Measurements from ENCODE around the gene SLC1A2. TPM values are rescaled to one million over a fixed set of nuclear protein-coding genes. Genes with fewer than 3 reads are reported as not detected.
A peak's percentile ranks its signal among the peaks of the same experiment; 100 is the strongest.

The SLC1A2 gene
- total RNA-seq, 1 experiment from 2014 or later: 0.41 TPM

DNA sequence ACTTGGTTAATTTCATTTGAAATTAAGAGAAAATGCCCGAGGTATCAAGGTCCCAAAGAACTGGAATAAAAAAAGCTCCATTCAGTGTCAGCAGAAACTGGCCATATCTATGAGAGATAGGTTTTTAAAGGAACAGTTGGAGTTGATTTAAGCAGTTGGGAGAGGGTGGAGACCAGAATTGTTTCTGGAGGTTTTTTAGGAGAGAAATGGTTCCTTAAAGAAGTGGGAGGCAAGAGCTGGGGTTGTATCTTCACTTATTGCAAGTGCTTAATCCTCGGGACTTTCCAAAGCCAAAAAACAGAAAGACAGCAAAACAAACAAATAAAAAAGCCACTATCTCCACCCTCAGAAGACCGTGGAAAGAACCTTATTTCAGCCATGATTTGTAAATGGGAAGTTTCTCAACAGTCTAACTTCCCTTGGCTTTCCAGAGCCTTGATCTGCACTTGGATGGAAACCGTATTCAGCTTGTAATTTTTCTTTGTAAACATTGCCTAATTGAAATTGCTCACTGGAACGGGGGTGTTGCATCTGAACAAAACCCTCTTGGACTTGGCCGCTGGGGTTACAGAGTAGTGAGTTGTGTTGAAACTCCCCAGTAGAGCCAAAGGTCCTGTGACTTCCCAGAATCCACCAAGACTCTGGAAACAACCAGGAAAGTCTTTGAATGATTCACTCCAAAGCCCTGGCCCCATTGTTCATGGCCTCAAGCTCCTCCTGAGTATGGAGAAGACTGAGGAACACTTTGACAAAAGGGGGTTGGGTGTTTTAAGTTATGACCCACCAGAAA lies 115.6 kb downstream of the SLC1A2 start:
- DNase-seq (ENCODE audit: low spot score): no peak

DNA sequence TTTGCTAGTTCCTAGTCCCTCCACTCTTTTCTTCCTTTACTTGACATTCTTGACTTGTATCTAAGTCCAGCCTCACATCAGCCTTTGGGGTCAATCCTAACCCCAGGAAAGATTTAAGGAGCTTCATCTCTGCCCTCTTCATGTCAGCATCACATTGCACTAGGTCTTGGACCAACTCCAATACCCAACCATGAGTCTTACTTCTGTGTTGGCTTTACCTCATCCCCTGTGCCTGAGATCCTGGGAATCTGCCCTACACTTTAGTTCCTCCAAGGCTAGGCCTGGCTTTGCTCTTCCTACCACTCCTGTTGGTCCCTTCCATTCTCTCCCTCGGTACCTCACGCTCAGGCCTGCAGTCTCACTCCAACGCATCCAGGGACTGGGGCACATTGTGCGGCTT lies 117.0 kb downstream of the SLC1A2 start:
- no peak for DNase-seq (ENCODE audit: low spot score)

- DNase-seq (ENCODE audit: low spot score): no peak
These were observed 121.0 kb downstream of the SLC1A2 start for GRCh38 chr11:35298369-35298768.

DNA sequence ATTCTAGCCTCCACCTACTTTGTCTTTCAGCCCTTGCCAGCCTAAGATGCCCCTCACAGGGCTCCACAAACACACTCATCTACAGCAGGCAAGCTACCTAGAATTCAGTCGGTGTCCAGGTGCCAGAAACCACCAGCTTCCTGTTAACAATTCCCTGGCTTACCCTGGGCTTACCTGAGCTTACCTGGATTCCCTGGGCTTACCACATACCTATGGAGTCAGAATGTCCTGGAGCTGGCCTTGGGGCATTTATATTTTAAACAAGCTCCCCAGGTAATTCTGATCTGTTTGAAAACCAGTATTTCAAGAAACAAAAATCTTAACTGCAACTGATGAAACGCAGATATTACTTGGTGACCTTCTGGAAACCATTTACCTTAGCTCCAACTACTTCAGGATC lies 123.6 kb downstream of the SLC1A2 start:
- no peak for DNase-seq (ENCODE audit: low spot score)

DNA sequence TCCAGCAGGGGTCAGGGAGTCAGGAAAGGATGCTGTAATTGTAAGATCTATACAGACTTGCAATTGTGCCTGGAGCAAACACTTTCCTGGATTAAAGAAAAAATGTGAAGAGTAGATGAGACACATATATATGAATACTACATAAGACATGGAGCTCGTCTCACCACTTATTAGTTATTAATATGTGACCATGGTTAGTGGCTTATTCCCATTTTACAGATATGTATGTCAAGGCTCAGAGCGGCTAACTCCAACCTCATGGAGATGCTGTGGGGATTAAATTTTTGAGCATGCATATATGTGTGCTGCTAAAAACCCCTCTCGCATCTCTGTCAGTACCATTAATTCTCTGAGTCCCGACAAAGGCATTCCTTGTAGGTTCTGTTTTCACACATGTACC lies 125.7 kb downstream of the SLC1A2 start:
- no peak for DNase-seq (ENCODE audit: low spot score)

DNA sequence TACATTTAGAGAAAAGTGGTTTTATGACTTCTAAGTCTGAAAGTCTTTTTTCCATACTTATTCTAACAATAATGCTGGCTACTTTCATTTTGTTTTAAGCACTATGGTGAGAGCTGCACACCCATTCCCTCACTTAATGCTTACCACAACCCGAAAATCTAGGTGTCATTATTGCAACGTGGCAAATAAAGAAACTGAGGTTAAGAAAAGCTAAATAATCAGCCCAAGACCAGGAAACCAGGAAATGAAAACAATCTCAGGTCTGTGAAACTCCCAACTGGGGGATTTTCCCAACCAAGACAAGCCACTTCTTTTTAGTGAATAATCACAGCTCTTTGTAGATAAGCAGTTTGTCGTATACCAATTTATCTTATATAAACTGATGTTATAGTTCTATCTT lies 126.3 kb downstream of the SLC1A2 start:
- no peak for DNase-seq (ENCODE audit: low spot score)

DNA sequence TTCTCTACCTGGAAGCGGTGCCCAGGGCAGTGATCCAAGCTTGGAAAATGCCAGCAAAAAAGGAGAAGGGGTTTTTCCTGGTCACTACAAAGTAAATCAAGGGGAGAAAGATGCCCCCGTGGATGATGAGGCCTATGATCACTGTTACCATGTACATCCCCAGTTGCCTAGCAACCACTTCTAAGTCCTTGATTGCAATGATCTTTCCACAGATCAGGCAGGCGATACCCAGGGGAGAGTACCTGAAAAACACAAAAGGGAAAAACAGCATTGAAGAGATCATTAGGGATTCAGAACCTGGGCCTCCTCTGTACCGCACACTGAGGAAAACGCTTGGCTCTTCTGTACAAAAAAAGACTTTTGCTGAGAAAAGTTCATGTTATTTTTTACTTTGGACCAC lies 127.1 kb downstream of the SLC1A2 start:
- no peak for DNase-seq (ENCODE audit: low spot score)

GRCh38 chr11:35290876-35291275 lies 128.5 kb downstream of the SLC1A2 start:
- DNase-seq (ENCODE audit: low spot score): no peak

DNA sequence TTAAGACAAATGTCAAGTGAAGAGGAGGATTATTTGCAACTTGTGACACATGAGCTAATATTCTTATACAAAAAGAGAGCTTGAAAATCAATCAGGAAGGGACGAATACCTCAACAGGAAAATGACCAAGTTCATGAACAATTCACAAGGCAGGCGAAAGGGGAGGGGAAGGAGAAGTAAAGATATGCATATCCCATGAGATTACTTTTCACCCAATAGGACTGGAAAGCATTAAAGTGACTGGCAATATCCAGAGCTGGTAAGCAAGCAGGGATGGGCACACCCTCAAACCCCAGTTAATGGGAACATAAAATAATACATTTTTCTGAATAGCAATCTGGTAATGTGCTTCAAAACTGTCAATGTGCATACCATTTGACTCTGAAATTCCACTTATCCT lies 129.5 kb downstream of the SLC1A2 start:
- peak; percentile 64 for DNase-seq (ENCODE audit: low spot score)

GRCh38 chr11:35288817-35289541 lies 130.4 kb downstream of the SLC1A2 start:
- peak; percentile 73 for DNase-seq (ENCODE audit: low spot score)

GRCh38 chr11:35288309-35288708 lies 131.0 kb downstream of the SLC1A2 start:
- DNase-seq (ENCODE audit: low spot score): no peak

DNA sequence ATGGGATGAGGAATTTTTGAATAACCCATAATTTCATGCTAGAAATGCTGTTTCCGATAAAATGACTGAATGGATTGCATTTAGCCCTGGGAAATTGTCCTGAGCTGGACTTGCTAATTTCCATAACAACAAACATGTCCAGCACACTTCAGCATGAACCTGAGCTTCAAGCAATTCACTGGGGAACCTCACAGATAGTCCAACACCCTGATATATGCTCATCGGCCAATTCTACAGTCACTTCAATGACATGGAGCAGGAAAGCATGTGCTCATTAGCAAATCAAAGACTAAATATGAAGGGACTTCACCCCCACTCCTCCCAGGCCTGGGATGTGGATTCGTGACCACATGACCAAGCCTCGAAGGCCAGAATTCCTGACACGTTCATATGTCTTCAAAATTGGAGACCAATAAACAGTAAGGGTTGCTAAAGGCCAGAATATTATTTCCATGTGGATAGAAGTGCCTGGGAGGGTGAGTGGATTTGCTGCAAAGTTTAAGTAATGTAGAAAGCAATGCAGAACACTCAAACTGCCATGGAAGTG lies 131.9 kb downstream of the SLC1A2 start:
- no peak for DNase-seq (ENCODE audit: low spot score)

- no peak for DNase-seq (ENCODE audit: low spot score)
These were observed 133.2 kb downstream of the SLC1A2 start for GRCh38 chr11:35286126-35286525.

- DNase-seq (ENCODE audit: low spot score): no peak
These were observed 133.9 kb downstream of the SLC1A2 start for GRCh38 chr11:35285471-35285870.

DNA sequence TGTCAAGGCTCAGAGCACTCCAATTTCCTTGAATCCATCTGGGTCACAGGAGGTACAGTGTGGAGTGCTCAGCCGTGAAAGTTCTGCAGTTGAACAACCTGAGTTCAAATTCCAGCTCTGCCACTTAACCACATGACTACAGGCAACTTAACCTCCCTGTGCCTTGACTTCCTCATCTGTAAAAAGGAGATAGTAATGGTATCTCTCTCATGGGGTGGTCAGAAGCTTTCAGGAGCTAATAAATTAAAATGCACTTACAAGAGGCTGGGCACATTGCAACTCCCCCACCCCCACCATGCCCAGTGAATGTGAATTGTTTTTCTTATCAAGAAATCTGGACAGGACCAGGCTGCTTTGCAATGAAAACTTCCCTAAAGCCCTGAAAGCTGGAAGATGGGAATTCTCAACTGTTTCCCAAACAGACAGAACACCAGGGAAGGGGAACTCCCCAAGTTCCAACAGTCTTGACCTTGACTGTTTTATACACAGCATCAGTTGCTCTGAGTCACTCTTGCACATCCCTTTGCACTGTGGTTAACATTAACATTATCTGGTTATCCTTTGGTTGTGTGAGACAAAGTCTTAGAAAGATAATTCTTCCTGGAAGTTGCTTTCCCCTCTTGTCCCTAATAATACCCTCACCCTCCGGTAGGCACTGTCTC lies 137.0 kb downstream of the SLC1A2 start:
- DNase-seq (ENCODE audit: low spot score): peak; percentile 77

- DNase-seq (ENCODE audit: low spot score): no peak
These were observed 138.1 kb downstream of the SLC1A2 start for GRCh38 chr11:35281169-35281688.

GRCh38 chr11:35280727-35281126 lies 138.6 kb downstream of the SLC1A2 start:
- DNase-seq (ENCODE audit: low spot score): no peak

DNA sequence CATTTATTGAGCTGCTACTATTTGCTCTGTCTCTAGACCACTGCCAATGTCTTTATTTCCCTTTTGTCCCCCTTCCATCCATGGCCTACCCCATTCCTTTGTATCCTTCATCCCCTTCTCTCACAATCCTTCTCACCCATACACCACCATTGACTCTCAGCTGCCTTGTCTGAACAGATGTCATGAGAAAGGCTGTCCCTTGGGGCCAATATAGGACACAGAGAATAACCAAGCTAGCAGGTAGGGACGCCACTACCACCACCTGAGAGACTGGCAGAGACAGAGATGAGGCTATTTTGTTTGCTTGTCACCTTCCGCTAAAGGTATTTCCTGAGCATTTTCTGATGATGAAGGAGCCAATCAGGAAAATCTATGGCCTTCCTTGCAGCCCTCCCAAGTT lies 141.5 kb downstream of the SLC1A2 start:
- no peak for DNase-seq (ENCODE audit: low spot score)

GRCh38 chr11:35276396-35277145 lies 142.8 kb downstream of the SLC1A2 start:
- no peak for DNase-seq (ENCODE audit: low spot score)

GRCh38 chr11:35275786-35276170 lies 143.6 kb downstream of the SLC1A2 start:
- no peak for DNase-seq (ENCODE audit: low spot score)

Measured in A172 (cell line).